Neural progenitor cell (in vitro differentiated cells): ENCODE results near the gene ISG15.

ENCODE experiments used
- EZH2 ChIP-seq: fragments of 200-600 bp; sonication (generic); IDR thresholded peaks from 2 replicates; pipeline ENCODE4 v1.6.1; 2017; ENCODE audit warnings: antibody characterized with exemption, mild to moderate bottlenecking, moderate library complexity
- TF ChIP-seq, protein P1 (sequence below): fragments of 200-600 bp; sonication (generic); IDR thresholded peaks from 2 replicates; pipeline ENCODE4 v1.5.1; 2017; ENCODE audit warnings: antibody characterized with exemption, mild to moderate bottlenecking

DNA sequence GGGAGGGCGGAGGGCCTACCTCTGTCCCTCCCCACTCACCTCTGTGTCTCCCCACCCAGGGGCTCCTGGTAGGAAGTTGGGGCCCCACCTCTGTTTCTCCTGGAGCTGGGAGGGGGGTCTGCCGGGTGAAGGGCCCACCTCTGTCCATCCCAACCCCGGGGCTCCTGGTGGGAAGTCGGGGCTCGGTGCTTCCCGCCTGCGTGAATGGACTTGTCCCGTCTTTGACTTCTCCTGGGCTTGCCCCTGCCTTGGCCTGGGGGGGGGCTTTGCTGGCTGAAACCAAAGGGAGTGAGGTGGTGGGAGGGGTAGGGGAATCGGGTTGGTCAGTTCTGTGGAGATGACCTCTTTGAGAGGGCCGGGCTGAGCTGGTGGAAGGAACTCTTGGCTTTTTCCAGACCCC, 12.4 kb downstream of the ISG15 start:
- TF ChIP-seq, protein P1, sequence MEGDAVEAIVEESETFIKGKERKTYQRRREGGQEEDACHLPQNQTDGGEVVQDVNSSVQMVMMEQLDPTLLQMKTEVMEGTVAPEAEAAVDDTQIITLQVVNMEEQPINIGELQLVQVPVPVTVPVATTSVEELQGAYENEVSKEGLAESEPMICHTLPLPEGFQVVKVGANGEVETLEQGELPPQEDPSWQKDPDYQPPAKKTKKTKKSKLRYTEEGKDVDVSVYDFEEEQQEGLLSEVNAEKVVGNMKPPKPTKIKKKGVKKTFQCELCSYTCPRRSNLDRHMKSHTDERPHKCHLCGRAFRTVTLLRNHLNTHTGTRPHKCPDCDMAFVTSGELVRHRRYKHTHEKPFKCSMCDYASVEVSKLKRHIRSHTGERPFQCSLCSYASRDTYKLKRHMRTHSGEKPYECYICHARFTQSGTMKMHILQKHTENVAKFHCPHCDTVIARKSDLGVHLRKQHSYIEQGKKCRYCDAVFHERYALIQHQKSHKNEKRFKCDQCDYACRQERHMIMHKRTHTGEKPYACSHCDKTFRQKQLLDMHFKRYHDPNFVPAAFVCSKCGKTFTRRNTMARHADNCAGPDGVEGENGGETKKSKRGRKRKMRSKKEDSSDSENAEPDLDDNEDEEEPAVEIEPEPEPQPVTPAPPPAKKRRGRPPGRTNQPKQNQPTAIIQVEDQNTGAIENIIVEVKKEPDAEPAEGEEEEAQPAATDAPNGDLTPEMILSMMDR = no peak
- TF ChIP-seq EZH2 = no peak
